ENCODE measurements around the gene GALNT6.

Gene GALNT6, protein sequence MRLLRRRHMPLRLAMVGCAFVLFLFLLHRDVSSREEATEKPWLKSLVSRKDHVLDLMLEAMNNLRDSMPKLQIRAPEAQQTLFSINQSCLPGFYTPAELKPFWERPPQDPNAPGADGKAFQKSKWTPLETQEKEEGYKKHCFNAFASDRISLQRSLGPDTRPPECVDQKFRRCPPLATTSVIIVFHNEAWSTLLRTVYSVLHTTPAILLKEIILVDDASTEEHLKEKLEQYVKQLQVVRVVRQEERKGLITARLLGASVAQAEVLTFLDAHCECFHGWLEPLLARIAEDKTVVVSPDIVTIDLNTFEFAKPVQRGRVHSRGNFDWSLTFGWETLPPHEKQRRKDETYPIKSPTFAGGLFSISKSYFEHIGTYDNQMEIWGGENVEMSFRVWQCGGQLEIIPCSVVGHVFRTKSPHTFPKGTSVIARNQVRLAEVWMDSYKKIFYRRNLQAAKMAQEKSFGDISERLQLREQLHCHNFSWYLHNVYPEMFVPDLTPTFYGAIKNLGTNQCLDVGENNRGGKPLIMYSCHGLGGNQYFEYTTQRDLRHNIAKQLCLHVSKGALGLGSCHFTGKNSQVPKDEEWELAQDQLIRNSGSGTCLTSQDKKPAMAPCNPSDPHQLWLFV

DNA sequence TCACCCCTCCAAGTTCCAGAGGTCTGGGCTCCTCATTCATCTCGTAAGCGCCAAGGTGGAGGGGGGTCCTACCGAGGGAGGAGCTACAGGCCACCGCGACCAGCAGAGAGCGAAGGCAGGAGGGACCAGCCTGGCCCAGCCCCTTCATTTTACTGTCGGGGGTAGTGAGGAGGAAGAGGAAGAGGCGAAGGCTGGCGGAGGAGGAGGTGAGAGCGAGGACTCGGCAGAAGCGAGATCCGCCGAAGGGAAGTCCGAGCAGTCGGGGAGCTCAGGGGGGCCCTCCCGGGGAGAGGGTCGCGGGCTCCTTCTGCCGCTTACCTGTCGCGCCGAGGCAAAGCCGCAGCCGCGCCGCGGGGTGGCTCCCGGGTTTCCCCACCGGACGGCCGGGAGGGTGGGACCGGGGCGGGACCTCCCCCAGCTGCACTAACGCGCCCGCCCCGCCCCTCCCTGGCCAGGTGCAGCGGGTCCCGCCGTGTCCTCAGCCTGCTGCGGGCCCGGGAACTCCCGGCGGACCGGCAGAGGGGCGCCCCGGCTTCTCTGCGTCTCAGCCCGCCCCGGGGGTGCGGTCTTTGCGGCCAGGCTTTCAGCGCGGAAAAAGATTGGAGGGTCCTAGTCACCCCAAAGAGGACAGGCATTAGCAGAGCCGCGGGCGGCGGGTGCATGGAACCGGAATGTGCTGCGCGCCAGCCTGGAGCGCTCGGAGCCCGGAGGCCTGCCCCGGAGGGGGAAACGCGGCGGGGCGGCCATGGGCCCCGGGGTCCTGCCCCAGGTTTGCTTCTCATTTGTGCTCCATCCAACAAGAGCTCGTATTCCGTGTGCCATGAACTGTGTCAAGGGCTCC, at the start of gene GALNT6:
Gene GALNT6 (minus strand): TSS at position 124 of the 841 bp plus-strand sequence. CDS start 11,625 bp downstream, outside the sequence.
- peak within 1 kb of the TSS; percentile 47 for H3K4me3 ChIP-seq (ENCODE audit: control insufficient read depth, low read depth, low read length)
- DNase-seq (ENCODE audit: low read depth), result no peak
- TF ChIP-seq, protein P1, sequence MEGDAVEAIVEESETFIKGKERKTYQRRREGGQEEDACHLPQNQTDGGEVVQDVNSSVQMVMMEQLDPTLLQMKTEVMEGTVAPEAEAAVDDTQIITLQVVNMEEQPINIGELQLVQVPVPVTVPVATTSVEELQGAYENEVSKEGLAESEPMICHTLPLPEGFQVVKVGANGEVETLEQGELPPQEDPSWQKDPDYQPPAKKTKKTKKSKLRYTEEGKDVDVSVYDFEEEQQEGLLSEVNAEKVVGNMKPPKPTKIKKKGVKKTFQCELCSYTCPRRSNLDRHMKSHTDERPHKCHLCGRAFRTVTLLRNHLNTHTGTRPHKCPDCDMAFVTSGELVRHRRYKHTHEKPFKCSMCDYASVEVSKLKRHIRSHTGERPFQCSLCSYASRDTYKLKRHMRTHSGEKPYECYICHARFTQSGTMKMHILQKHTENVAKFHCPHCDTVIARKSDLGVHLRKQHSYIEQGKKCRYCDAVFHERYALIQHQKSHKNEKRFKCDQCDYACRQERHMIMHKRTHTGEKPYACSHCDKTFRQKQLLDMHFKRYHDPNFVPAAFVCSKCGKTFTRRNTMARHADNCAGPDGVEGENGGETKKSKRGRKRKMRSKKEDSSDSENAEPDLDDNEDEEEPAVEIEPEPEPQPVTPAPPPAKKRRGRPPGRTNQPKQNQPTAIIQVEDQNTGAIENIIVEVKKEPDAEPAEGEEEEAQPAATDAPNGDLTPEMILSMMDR (conservative IDR thresholded peaks at IDR 0.05; ENCODE audit: control insufficient read depth, insufficient read depth, low read depth, low read length), result no peak

DNA sequence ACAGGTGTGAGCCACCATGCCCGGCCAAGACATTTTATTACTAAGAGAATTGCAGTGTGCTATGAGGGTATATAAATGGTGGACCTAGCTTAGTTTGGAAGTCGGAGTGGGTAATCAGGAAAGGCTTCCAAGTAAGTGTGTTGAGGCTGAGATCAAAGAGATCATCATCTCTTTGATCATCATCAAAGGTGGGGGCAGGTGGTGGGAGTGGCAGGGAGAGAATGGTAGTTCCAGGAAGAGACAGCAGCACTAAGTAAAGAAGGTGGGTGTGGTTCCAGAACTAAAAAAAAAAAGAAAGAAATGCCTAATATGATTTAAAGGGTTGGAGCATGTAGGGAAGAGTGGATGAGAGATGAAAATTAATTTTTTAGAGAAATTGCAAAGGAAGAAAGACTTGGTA, 48.1 kb upstream of the GALNT6 start:
- DNase-seq (ENCODE audit: low read depth), result no peak
- TF ChIP-seq, protein P1 (conservative IDR thresholded peaks at IDR 0.05; ENCODE audit: control insufficient read depth, insufficient read depth, low read depth, low read length), result no peak
- no peak overlapping the region for H3K4me3 ChIP-seq (ENCODE audit: control insufficient read depth, low read depth, low read length)

DNA sequence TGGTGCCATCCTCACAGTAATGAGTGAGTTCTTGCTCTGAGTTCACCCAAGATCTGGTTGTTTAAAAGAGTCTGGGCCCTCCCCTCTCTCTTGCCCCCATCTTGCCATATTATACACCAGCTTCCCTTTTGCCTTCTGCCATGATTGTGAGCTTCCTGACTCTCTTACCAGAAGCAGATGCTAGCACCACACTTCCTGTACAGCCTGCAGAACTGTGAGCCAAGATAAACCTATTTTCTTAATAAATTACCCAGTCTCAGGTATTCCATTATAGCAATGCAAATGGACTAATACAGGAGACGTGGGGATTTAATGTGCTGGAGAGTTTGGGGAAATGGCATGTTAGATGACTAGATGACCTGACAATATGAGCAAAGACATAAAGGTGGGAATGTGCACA, 46.2 kb upstream of the GALNT6 start:
- TF ChIP-seq, protein P1 (conservative IDR thresholded peaks at IDR 0.05; ENCODE audit: control insufficient read depth, insufficient read depth, low read depth, low read length), result no peak
- no peak for DNase-seq (ENCODE audit: low read depth)
- H3K4me3 ChIP-seq (ENCODE audit: control insufficient read depth, low read depth, low read length), result no peak overlapping the region

DNA sequence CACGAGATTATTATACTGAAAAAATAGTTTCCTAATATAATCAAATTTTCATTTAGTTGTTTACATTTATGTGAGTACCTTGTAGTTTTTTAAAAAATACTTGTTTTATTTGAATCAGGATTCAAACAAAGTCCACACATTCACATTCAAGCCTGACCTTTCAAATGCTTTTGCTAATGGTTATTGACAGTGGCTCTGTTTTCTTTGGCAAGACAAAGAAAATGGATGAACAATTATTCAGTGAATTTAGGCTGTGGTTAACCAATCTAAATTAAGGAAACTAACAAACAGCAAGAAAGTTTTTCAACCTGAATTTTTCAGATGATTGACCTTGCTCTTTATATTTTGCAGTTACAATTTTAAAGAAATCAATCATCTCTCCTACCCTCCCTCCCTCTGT, 43.1 kb upstream of the GALNT6 start:
- TF ChIP-seq, protein P1 (conservative IDR thresholded peaks at IDR 0.05; ENCODE audit: control insufficient read depth, insufficient read depth, low read depth, low read length), result no peak
- DNase-seq (ENCODE audit: low read depth), result peak; percentile 17
- H3K4me3 ChIP-seq (ENCODE audit: control insufficient read depth, low read depth, low read length), result no peak overlapping the region

DNA sequence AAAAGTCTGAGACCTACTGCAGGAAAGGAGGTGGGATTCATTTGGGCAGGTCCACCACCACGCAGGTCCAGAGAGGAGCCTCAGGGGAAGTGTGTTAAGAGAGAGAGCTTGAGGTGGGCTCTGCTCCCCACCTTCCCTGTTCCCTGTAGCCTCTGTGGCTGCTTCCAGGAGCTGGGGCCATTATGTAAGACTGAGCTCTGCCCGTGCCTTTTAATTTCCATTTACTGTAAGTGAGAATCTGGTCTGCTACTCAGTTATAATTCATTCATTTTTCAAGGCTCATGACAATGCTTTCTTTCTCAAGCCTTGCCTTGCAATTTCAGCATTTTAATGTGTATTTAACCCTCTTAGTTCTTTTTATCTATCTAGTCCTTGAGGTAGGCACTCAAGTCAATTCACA, 41.7 kb upstream of the GALNT6 start:
- no peak overlapping the region for H3K4me3 ChIP-seq (ENCODE audit: control insufficient read depth, low read depth, low read length)
- DNase-seq (ENCODE audit: low read depth), result no peak
- TF ChIP-seq, protein P1 (conservative IDR thresholded peaks at IDR 0.05; ENCODE audit: control insufficient read depth, insufficient read depth, low read depth, low read length), result no peak

DNA sequence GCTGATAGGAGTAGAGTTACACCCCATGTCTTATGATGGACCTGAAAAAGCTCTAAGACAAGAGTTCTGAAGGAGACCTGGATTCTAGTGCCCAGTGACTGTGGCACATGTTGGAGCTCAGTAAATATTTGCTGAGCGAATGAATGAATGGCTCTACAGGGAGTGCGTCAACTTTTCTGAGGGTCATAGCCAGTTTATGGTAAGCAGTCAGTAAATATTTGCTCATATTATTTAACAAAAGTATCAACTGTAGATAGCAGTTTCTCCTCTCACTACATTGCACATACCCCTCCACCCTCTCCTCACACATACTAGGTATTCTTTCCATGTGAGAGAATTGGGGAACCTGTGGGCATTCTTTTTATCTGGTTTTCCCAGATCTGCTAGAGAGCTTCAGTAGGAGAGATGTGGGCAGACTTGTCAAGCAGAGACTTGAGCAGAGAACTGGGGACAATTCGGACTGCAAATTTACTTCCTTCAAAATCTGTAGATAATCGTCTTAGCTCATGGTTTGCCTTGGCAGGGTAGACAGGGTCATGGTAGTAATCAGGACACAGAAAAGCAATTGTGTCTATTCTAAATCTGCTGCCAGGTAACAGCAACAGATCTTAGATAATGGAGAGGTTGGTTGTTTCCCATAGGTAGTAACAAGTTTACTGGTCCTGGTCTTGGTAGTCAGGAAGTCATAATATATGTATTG, 39.1 kb upstream of the GALNT6 start:
- TF ChIP-seq, protein P1 (conservative IDR thresholded peaks at IDR 0.05; ENCODE audit: control insufficient read depth, insufficient read depth, low read depth, low read length), result no peak

More for the DNA sequence above, 39.1 kb upstream of the GALNT6 start:
- H3K4me3 ChIP-seq (ENCODE audit: control insufficient read depth, low read depth, low read length), result no peak overlapping the region
- DNase-seq (ENCODE audit: low read depth), result no peak
